HepG2 (cell line): ENCODE measurements around the gene SPC24. TPM values are rescaled to one million over a fixed set of nuclear protein-coding genes. Genes with fewer than 3 reads are reported as not detected.

Experiments used
- ATF4 ChIP-seq, 2 experiments: fragments of 450-650 bp in 1 of 2; sonication (generic) in 1 of 2; formaldehyde crosslinking; IDR thresholded peaks; 2 replicates each; pipeline versions ENCODE4 v1.5.0 to v1.8.0; 2020 to 2022; ENCODE audit warnings: mild to moderate bottlenecking in 1 of 2, missing genetic modification reagents in 1 of 2
- DMAP1 ChIP-seq: IDR thresholded peaks from 2 replicates; pipeline ENCODE4 v1.6.1; 2016
- MBD4 ChIP-seq: IDR thresholded peaks from 2 replicates; pipeline ENCODE4 v1.6.1; 2012; ENCODE audit warnings: low read length, inconsistent platforms, borderline replicate concordance
- MXI1 ChIP-seq: IDR thresholded peaks from 3 replicates; pipeline ENCODE4 v1.6.1; 2012; ENCODE audit warnings: low read depth, low read length, inconsistent platforms, borderline replicate concordance
- NCOR1 ChIP-seq: fragments of 200-600 bp; sonication (generic); IDR thresholded peaks from 2 replicates; pipeline ENCODE4 v1.7.0; 2017; ENCODE audit warnings: antibody characterized with exemption, low read length, borderline replicate concordance
- NR1H2 ChIP-seq: sonication (generic); formaldehyde crosslinking; IDR thresholded peaks from 2 replicates; pipeline ENCODE4 v1.8.1; 2022; ENCODE audit warnings: low read depth, missing genetic modification reagents, borderline replicate concordance
- PRMT3 ChIP-seq: sonication (generic); formaldehyde crosslinking; IDR thresholded peaks from 2 replicates; pipeline ENCODE4 v1.8.1; 2022; ENCODE audit warnings: low read depth, mild to moderate bottlenecking, moderate library complexity, missing genetic modification reagents, borderline replicate concordance
- REPIN1 ChIP-seq: sonication (generic); formaldehyde crosslinking; IDR thresholded peaks from 2 replicates; pipeline ENCODE4 v1.8.0; 2022; ENCODE audit warnings: missing genetic modification reagents, low read depth, mild to moderate bottlenecking, borderline replicate concordance
- RFXANK ChIP-seq: IDR thresholded peaks from 2 replicates; pipeline ENCODE4 v1.6.1; 2016
- ZNF121 ChIP-seq: sonication (generic); formaldehyde crosslinking; IDR thresholded peaks from 2 replicates; pipeline ENCODE4 v1.5.0; 2020; ENCODE audit warnings: mild to moderate bottlenecking, missing genetic modification reagents
- ZNF224 ChIP-seq: sonication (generic); formaldehyde crosslinking; IDR thresholded peaks from 2 replicates; pipeline ENCODE4 v1.5.0; 2020; ENCODE audit warnings: mild to moderate bottlenecking, missing genetic modification reagents
- ZNF251 ChIP-seq: sonication (generic); formaldehyde crosslinking; IDR thresholded peaks from 2 replicates; pipeline ENCODE4 v1.9.0; 2021; ENCODE audit warnings: mild to moderate bottlenecking, missing genetic modification reagents
- ZNF788 ChIP-seq: sonication (generic); formaldehyde crosslinking; IDR thresholded peaks from 2 replicates; pipeline ENCODE4 v1.5.0; 2020; ENCODE audit warnings: mild to moderate bottlenecking, missing genetic modification reagents, borderline replicate concordance
- ZNF883 ChIP-seq: sonication (generic); formaldehyde crosslinking; IDR thresholded peaks from 2 replicates; pipeline ENCODE4 v1.5.1; 2020; ENCODE audit warnings: mild to moderate bottlenecking, missing genetic modification reagents; ENCODE audit errors: not compliant biosample characterization
- ZZZ3 ChIP-seq: sonication (generic); formaldehyde crosslinking; IDR thresholded peaks from 2 replicates; pipeline ENCODE4 v1.4.0; 2020; ENCODE audit warnings: missing genetic modification reagents, mild to moderate bottlenecking, borderline replicate concordance
- polyA plus RNA-seq, 8 experiments: library from polyadenylated mRNA; depleted of rRNA in 3 of 8; stranded (reverse) in 7 of 8; unstranded in 1 of 8; fragments of >200 nt; fragmentation: Illumina TruSeq in 4 of 8; extraction: Trizol in 4 of 8; gene quantifications; 2 replicates each; pipeline versions ENCODE4 v1.2.1 to v1.2.3, GENCODE V29; 2011 to 2016; ENCODE audit warnings: low read depth in 4 of 8, missing spikeins in 1 of 8, mixed read lengths in 1 of 8; ENCODE audit not compliant: insufficient read depth in 1 of 8
- total RNA-seq, 5 experiments: library from RNA; depleted of rRNA; stranded (reverse); fragments of >200 nt; fragmentation: Illumina TruSeq; extraction: Trizol; gene quantifications; 2 replicates each; pipeline ENCODE4 v1.2.3, GENCODE V29; 2016; ENCODE audit warnings: low read depth in 1 of 5

Gene SPC24
- total and polyA plus RNA-seq, 2 of the 13 experiments (the other 11 are each of a cell fraction or from before 2014, with no cell fraction given): 10.0 to 46.2 TPM

- TF ChIP-seq PRMT3 (CRISPR knock-in tag): 0 out of 2 replicates have a peak, but pooled peaks have one; percentile 53
- no peak for TF ChIP-seq REPIN1 (CRISPR knock-in tag)
- no peak for TF ChIP-seq MXI1
- TF ChIP-seq ZNF251 (CRISPR knock-in tag): no peak
- no peak for TF ChIP-seq ATF4 (CRISPR knock-in tag; IDR thresholded peaks at IDR 0.05)
- no peak for TF ChIP-seq ZNF224 (CRISPR knock-in tag)
- TF ChIP-seq MBD4: no peak
- TF ChIP-seq RFXANK (CRISPR knock-in tag): no peak
- no peak for TF ChIP-seq ZNF883 (CRISPR knock-in tag)
- TF ChIP-seq ZZZ3 (CRISPR knock-in tag): no peak
- no peak for TF ChIP-seq NR1H2 (CRISPR knock-in tag)
- no peak; the same call in 1 of the 2 replicates for TF ChIP-seq NCOR1
- TF ChIP-seq ZNF121 (CRISPR knock-in tag): peak; percentile 6; the same call in 1 of the 2 replicates
- TF ChIP-seq DMAP1 (CRISPR knock-in tag): 0 out of 2 replicates have a peak, but pooled peaks have one; percentile 6
- no peak for TF ChIP-seq ZNF788 (CRISPR knock-in tag)
These were observed 42.6 kb upstream of the SPC24 start (continued) for GRCh38 chr19:11198175-11198534.
